Measurements from ENCODE around the gene MRPS23. TPM values are rescaled to one million over a fixed set of nuclear protein-coding genes. Genes with fewer than 3 reads are reported as not detected.
A peak's percentile ranks its signal among the peaks of the same experiment; 100 is the strongest.

MRPS23 gene
- 12.3 TPM for total RNA-seq

GRCh38 chr17:57849874-57850754, at the start of gene MRPS23:
TSS of gene MRPS23 (minus strand) at chr17:57850044. CDS start at chr17:57850010, 34 bp downstream.
- no peaks in the 10 kb centered on the region for H3K27me3 ChIP-seq (ENCODE audit: insufficient read depth, low read length)
- no peaks in the 10 kb centered on the region for H3K9me3 ChIP-seq (ENCODE audit: low read depth, low read length)
- peaks cover 38% of the 10 kb centered on the region for H3K4me1 ChIP-seq (ENCODE audit: insufficient read depth, low read length)
- H3K4me3 ChIP-seq (ENCODE audit: low read length): peak within 1 kb of the TSS; percentile 78

DNA sequence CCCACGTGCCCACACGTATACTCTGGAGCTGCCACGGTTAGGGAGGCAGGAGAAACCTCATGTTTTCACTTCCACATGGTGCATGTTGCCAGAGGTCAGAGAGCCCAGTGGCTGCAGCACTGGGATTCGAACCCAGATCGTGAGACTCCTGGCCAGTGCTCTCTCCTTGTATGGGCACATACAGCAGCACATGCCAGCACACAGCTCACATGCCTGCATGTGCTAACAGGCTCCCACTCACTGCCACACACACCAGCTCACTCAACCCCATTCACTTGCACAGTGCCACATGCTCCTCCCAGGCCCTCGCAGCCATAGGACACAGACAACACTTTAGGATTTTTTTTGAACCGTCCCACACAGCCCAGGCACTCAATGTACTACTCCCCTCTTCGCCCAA, 49.5 kb upstream of the MRPS23 start:
- no peaks in the 10 kb centered on the region for H3K27me3 ChIP-seq (ENCODE audit: insufficient read depth, low read length)
- no peaks in the 10 kb centered on the region for H3K9me3 ChIP-seq (ENCODE audit: low read depth, low read length)
- no peak overlapping the region for H3K4me3 ChIP-seq (ENCODE audit: low read length)
- H3K4me1 ChIP-seq (ENCODE audit: insufficient read depth, low read length): peaks cover 87% of the 10 kb centered on the region

DNA sequence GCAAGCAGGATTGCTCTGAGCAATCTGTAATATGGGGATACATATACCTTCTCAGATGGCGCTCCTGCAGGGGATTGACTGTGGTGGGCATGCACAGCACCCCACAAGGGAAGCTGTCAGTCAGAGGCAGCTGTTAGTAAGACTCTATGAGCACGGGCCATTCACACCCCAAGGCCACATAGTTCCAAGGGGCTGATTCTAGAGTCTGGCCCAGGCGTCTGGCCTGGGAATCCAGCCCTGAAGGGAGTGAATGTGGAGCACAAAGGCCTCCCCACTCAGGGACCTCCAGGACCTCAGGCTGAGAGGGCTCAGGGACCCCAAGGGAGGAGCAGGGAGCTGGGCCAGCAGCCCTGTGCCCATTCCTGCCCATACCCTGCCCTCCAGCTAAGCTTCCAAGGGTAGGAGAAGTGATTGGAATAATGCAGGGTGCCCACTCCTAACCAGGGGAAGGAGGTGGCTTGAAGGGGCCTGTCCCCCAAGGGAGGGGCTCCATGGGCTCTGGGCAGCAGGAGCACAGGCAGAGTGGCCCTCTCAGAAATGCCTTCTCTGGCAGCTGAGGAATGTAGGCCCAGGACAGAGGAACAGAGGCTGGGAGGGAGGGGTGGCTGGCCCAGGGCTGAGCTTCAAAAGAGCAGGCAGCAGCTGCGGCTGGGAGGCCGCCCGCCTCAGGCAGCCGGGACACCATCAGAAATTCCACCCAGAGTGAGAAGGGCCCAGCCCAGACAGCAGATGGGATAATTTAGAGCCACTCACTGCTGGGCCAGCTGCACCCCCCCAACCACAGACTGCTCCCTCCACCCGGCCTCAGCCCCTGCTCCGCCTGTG, 48.9 kb upstream of the MRPS23 start:
- no peaks in the 10 kb centered on the region for H3K9me3 ChIP-seq (ENCODE audit: low read depth, low read length)
- no peaks in the 10 kb centered on the region for H3K27me3 ChIP-seq (ENCODE audit: insufficient read depth, low read length)
- peaks cover 86% of the 10 kb centered on the region for H3K4me1 ChIP-seq (ENCODE audit: insufficient read depth, low read length)
- H3K4me3 ChIP-seq (ENCODE audit: low read length): no peak overlapping the region

- no peaks in the 10 kb centered on the region for H3K9me3 ChIP-seq (ENCODE audit: low read depth, low read length)
- peaks cover 87% of the 10 kb centered on the region for H3K4me1 ChIP-seq (ENCODE audit: insufficient read depth, low read length)
- no peaks in the 10 kb centered on the region for H3K27me3 ChIP-seq (ENCODE audit: insufficient read depth, low read length)
- H3K4me3 ChIP-seq (ENCODE audit: low read length): no peak overlapping the region
These were observed 45.7 kb upstream of the MRPS23 start for GRCh38 chr17:57895382-57896060.

DNA sequence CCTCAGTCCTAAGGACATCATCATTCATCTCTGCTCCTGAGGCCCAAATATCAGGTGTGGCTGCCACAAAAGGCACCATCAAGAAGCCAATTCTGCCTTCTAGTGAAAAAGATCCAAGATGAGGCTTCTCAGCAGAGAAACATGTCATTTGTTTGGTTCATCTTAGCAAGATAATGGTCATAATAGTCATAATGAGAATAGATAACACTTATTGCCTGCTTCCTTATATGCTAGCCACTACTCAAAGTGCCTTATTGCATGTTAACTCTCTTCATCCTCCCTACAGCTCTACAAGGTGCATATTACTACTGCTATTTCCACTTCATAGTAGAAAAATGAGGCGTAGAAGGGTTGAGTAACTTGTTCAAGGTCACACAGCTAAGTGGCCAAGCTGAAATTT, 45.0 kb upstream of the MRPS23 start:
- Histone ChIP-seq H3K4me3 (ENCODE audit: low read length) (no peak overlapping the region), H3K9me3 (ENCODE audit: low read depth, low read length) (no peaks in the 10 kb centered on the region), H3K4me1 (ENCODE audit: insufficient read depth, low read length) (peaks cover 87% of the 10 kb centered on the region), H3K27me3 (ENCODE audit: insufficient read depth, low read length) (no peaks in the 10 kb centered on the region)

DNA sequence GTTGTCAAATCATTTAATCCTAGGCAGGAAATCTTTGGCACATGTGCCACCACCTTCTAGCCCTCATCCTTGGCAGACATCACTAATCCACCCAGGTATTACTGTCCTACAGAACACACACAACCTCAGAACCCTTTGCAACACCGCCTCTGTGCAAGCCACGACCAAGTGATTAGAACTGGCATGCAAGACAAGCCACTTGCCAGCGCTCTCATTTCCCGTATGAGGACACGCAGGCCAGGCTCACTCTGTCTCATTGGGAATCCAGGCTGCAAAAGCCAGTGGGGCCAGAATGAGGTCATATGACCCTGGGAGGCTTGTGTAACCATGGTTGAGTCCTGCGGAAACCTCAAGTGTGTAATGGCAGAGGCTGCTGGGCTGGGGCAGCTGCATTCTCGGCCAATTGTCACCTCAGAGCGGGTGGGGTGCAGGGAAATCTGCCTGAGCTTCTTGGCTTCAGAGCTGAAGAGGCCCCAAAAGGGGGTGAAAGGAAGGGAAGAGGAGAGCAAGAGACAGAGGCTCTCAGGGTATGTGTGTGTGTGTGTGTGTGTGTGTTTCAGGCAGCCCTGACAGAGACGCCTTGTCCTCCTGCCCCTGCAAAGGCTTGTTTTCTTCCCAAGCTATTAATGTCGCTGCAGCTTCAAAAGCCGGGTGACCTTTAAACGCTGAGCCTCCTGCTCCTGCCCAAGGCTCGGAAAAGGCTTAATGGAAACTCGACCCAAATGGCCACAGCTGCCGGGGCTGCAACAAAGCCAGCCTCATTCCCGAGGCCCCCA, 43.2 kb upstream of the MRPS23 start:
- Histone ChIP-seq H3K4me3 (ENCODE audit: low read length) (peak overlapping the region; percentile 45), H3K4me1 (ENCODE audit: insufficient read depth, low read length) (peaks cover 73% of the 10 kb centered on the region), H3K9me3 (ENCODE audit: low read depth, low read length) (no peaks in the 10 kb centered on the region), H3K27me3 (ENCODE audit: insufficient read depth, low read length) (no peaks in the 10 kb centered on the region)

DNA sequence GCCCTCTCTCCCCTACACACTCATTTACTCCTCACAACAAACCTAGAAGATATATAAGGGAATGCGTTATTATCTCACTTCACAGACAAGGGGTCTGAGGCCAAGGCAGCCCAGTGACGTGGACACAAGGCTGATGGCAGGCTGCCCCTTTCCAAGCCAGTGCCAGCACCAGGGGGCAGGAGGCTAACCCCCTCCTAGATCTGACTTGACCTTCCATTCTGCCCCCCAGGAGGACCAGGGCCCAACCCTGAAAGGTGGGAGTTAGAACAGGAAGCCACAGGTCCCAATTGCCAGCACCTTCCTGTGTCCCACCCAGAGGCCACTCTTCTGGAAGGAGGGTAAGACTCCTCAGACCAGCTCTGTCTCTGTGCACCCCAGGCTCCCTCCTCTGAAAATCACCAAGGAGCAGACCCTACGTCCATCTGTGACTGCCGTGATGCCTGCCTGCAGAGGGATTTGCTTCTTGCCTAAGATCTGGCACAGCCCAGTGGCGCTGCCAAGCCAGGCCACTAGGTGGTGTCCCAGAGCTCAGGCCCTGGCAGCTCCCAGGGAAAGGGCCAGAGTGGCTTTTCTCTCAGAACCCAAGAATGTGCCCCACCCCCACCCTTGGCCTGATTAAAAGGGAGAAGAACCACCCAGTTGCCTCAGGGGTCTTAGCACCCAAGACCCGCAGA, 42.4 kb upstream of the MRPS23 start:
- H3K4me1 ChIP-seq (ENCODE audit: insufficient read depth, low read length): peaks cover 66% of the 10 kb centered on the region
- no peak overlapping the region for H3K4me3 ChIP-seq (ENCODE audit: low read length)
- H3K27me3 ChIP-seq (ENCODE audit: insufficient read depth, low read length): no peaks in the 10 kb centered on the region
- H3K9me3 ChIP-seq (ENCODE audit: low read depth, low read length): no peaks in the 10 kb centered on the region

GRCh38 chr17:57890857-57891232, 41.0 kb upstream of the MRPS23 start:
- no peak overlapping the region for H3K4me3 ChIP-seq (ENCODE audit: low read length)
- peaks cover 63% of the 10 kb centered on the region for H3K4me1 ChIP-seq (ENCODE audit: insufficient read depth, low read length)
- H3K27me3 ChIP-seq (ENCODE audit: insufficient read depth, low read length): no peaks in the 10 kb centered on the region
- no peaks in the 10 kb centered on the region for H3K9me3 ChIP-seq (ENCODE audit: low read depth, low read length)

- H3K9me3 ChIP-seq (ENCODE audit: low read depth, low read length): no peaks in the 10 kb centered on the region
- H3K4me1 ChIP-seq (ENCODE audit: insufficient read depth, low read length): peaks cover 57% of the 10 kb centered on the region
- no peak overlapping the region for H3K4me3 ChIP-seq (ENCODE audit: low read length)
- H3K27me3 ChIP-seq (ENCODE audit: insufficient read depth, low read length): no peaks in the 10 kb centered on the region
These were observed 40.3 kb upstream of the MRPS23 start for GRCh38 chr17:57889892-57890856.

- H3K4me3 ChIP-seq (ENCODE audit: low read length): no peak overlapping the region
- peaks cover 48% of the 10 kb centered on the region for H3K4me1 ChIP-seq (ENCODE audit: insufficient read depth, low read length)
- no peaks in the 10 kb centered on the region for H3K27me3 ChIP-seq (ENCODE audit: insufficient read depth, low read length)
- no peaks in the 10 kb centered on the region for H3K9me3 ChIP-seq (ENCODE audit: low read depth, low read length)
These were observed 39.4 kb upstream of the MRPS23 start for GRCh38 chr17:57889252-57889651.

GRCh38 chr17:57888311-57889216, 38.7 kb upstream of the MRPS23 start:
- H3K4me3 ChIP-seq (ENCODE audit: low read length): no peak overlapping the region
- H3K27me3 ChIP-seq (ENCODE audit: insufficient read depth, low read length): no peaks in the 10 kb centered on the region
- no peaks in the 10 kb centered on the region for H3K9me3 ChIP-seq (ENCODE audit: low read depth, low read length)
- peaks cover 42% of the 10 kb centered on the region for H3K4me1 ChIP-seq (ENCODE audit: insufficient read depth, low read length)

DNA sequence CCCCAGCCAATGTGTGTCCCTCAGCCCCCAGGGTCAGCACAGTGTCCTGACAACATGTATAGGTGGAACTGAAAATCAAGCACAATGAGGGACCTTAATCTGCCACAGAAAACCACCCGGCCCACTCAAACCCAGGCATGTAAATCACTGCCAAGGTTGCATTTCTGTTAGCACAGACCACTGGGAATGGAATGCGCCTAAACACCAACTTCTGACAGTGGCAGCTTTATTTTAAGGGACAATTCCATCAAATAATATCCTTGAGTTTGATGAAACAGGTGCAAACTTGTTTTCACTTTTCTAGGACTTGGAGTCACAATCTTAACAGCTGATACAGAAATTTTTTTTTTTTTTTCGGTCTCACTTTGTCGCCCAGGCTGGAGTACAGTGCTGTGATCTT, 37.3 kb upstream of the MRPS23 start:
- peaks cover 28% of the 10 kb centered on the region for H3K4me1 ChIP-seq (ENCODE audit: insufficient read depth, low read length)
- no peaks in the 10 kb centered on the region for H3K9me3 ChIP-seq (ENCODE audit: low read depth, low read length)
- no peaks in the 10 kb centered on the region for H3K27me3 ChIP-seq (ENCODE audit: insufficient read depth, low read length)
- H3K4me3 ChIP-seq (ENCODE audit: low read length): no peak overlapping the region

Measured in mononuclear cell (primary cell).